Body of pancreas (tissue), 4 donors: Measurements from ENCODE around the gene NMT1.

Experiments used
- POLR2A ChIP-seq, 3 donors: fragments of 450-650 bp; IDR thresholded peaks; one replicate each; pipeline ENCODE4 v1.6.1; 2016; ENCODE audit warnings: antibody characterized with exemption in 3 of 3, mild to moderate bottlenecking in 2 of 3
- TF ChIP-seq, protein P1 (sequence below), 7 experiments: fragments of 450-650 bp in 4 of 7; fragments of 200-600 bp in 3 of 7; sonication (generic) in 3 of 7; IDR thresholded peaks; one replicate each; pipeline ENCODE4 v1.5.1; 2016 to 2019; ENCODE audit warnings: antibody characterized with exemption in 7 of 7

DNA sequence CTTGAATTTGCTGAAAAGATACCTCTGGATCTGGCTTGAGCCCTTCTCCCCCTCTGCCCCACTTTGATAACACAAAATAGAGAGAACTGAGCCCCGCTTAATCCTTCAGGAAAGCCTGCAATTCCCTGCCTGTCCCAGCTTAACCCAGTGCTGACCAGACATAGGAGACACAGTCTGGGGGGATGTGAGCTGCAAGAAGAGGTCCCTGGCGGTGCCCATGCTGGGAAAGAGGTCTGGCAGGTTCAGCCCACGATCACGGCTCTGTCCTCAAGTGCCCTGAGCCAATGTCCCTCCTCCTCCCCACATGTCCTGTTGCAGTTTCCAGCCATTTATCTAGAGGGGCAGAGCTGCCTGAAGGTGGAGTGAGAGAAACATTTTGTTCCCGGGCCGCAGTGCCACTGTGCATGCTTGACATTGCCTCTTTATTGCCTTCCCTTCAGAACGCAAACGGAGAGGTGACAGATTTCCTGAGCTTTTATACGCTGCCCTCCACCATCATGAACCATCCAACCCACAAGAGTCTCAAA lies 42.2 kb downstream of the NMT1 start:
- TF ChIP-seq, protein P1, sequence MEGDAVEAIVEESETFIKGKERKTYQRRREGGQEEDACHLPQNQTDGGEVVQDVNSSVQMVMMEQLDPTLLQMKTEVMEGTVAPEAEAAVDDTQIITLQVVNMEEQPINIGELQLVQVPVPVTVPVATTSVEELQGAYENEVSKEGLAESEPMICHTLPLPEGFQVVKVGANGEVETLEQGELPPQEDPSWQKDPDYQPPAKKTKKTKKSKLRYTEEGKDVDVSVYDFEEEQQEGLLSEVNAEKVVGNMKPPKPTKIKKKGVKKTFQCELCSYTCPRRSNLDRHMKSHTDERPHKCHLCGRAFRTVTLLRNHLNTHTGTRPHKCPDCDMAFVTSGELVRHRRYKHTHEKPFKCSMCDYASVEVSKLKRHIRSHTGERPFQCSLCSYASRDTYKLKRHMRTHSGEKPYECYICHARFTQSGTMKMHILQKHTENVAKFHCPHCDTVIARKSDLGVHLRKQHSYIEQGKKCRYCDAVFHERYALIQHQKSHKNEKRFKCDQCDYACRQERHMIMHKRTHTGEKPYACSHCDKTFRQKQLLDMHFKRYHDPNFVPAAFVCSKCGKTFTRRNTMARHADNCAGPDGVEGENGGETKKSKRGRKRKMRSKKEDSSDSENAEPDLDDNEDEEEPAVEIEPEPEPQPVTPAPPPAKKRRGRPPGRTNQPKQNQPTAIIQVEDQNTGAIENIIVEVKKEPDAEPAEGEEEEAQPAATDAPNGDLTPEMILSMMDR (IDR thresholded peaks at IDR 0.05), result no peak
- no peak for TF ChIP-seq POLR2A (IDR thresholded peaks at IDR 0.05)
